ENCODE data around the gene CASP3.
"Not testable (repeated sequence)": the region's sequence is repeated elsewhere in the genome, so short reads cannot be mapped to it uniquely, and the experiment has no call there.

Gene CASP3

DNA sequence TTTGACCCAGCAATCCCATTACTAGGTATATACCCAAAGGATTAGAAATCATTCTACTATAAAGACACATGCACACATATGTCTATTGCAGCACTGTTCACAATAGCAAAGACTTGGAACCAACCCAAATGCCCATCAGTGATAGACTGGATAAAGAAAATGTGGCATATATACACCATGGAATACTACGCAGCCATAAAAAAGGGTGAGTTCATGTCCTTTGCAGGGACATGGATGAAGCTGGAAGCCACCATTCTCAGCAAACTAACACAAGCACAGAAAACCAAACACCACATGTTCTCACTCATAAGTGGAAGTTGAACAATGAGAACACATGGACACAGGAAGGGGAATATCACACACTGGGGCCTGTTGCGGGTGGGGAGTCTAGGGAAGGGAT is 41.8 kb downstream of the CASP3 start:
- DNase-seq (ENCODE audit: low read depth, low spot score); H3K4me3 ChIP-seq (ENCODE audit: low read length): not testable (repeated sequence)

DNA sequence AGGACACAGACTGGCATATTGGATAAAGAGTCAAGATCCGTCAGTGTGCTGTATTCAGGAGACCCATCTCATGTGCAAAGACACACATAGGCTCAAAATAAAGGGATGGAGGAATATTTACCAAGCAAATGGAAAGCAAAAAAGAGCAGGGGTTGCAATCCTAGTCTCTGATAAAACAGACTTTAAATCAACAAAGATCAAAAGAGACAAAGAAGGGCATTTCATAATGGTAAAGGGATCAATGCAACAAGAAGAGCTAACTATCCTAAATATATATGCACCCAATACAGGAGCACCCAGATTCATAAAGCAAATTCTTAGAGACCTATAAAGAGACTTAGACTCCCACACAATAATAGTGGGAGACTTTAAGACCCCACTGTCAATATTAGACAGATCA is 46.4 kb downstream of the CASP3 start:
- DNase-seq (ENCODE audit: low read depth, low spot score); H3K4me3 ChIP-seq (ENCODE audit: low read length): not testable (repeated sequence)

DNA sequence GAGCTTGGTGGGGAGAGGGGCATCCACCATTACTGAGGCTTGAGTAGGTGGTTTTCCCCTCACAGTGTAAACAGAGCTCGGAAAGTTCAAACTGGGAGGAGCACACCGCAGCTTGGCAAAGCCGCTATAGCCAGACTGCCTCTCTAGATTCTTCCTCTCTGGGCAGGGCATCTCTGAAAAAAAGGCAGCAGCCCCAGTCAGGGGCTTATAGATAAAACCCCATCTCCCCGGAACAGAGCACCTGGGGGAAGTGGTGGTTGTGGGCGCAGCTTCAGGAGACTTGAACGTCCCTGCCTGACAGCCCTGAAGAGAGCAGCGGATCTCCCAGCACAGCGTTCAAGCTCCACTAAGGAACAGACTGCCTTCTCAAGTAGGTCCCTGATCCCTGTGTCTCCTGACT is 48.3 kb downstream of the CASP3 start:
- peak; percentile 87 for DNase-seq (ENCODE audit: low read depth, low spot score)
- H3K4me3 ChIP-seq (ENCODE audit: low read length): peak overlapping the region; percentile 27

DNA sequence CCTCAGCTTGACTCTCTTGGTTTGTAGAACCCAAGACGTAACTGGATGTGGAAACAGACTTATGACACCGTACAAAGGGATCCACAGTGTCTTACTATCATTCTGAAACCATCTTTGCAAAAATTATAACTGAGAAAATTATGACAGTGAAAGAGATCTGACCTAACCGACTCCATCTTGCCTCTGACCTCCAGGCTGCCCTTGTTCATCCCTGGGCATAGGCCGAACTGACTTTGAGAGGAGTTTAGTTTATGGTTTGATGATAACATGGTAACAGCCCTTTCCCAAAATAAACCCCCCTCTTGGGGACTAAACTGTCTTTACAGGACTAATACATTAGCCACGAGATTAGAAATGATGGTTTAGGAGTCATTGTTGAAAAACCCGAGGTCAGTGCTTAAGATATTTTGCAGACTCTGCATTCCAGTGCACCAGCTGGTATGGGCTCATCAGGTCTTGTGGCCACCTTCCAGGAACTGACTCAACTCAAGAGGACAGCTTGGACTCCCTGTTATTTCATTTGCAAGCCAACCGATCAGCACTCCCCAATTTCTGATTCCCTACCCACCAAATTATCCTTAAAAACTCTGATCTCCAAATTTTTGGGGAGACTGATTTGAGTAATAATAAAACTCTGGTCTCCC is 49.6 kb downstream of the CASP3 start:
- no peak for DNase-seq (ENCODE audit: low read depth, low spot score)
- no peak overlapping the region for H3K4me3 ChIP-seq (ENCODE audit: low read length)

DNA sequence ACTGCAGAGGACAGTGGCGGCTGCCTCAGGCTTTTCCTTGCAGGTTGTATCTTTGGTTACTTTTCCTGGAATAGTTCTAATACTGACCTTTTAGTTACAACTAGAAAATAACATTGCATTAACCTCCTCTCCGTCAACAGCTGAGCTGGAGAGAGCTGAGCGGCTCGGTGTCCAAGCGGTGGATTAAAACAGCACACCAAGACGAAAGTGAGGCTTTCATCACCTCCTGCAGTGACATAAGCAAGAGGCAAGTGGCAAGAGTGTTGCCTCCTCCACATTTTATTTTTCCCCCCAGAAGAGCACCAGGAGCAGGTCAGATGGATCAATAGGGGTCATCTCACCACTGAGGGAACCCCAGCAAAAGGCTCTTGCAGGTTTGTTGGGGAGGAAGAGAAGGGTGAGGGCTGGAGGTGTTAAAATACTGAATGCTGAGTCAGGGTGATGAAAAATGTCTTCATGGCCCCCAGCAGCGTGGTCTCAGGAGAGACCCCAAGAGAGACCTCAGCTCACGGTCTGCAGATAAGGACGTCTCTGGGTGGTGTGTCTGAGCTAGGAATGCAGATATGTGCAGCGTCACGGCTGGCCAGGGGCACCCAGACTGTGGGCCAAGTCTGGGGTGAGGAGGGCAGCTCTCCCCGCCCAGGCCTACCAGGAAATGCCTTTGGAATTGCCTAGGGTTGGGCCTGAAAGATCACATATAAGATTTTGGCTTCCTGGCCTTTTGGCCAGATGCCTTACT is 50.3 kb downstream of the CASP3 start:
- DNase-seq (ENCODE audit: low read depth, low spot score): no peak
- H3K4me3 ChIP-seq (ENCODE audit: low read length): no peak overlapping the region

DNA sequence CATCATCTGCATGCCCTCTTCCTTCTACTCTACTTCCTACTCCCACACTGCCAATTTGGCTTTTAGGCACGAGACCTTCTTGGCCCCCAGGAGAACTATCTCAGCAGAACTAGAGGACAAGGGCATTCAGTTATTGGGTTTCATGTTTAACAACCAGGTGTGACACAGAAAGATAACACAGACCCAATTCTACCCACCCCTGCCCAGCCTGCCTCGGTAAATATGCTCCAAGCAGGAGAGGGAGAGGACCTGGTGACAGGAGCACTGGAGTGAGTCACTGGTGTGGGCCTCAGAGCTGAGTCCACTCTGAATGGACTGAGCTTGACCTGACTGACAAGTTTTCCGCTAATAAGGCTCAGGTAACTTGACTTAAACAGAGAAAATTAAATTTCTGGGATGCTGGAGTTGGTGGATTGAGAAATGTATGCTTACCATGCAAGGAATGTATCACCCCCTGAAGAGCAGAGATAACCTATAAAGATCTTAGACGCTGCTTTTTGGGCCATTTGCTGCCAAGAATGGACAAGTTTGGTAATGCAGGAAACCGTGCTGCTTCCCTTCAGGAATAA is 52.5 kb downstream of the CASP3 start:
- no peak overlapping the region for H3K4me3 ChIP-seq (ENCODE audit: low read length)
- DNase-seq (ENCODE audit: low read depth, low spot score): no peak

DNA sequence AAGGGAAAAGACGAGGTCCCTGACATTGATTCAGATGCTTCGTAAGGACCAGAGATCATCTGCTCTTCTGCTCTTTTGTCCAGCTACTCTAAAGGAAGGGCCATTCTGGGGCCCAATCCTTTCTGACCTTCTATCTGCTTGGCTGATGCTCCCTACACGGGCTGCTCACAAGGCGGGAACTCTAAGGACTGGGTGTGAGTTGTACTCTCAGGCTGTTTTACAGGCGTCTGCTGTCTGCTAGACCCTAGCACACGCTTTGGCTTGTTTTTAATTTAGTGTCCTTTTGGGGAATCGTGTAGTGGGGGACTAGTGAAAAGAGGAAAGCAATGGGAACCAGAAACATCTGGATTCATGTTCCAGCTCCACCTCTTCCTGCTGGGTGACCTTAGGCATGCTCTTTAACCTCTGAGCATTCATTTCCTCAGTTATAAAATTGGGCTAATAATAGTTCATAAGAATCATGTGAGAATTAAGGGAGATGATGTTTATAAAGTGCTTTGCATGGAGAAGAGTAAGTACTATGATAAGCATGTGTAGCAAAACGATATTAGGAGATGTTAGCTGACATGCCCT is 53.1 kb downstream of the CASP3 start:
- no peak for DNase-seq (ENCODE audit: low read depth, low spot score)
- H3K4me3 ChIP-seq (ENCODE audit: low read length): no peak overlapping the region

DNA sequence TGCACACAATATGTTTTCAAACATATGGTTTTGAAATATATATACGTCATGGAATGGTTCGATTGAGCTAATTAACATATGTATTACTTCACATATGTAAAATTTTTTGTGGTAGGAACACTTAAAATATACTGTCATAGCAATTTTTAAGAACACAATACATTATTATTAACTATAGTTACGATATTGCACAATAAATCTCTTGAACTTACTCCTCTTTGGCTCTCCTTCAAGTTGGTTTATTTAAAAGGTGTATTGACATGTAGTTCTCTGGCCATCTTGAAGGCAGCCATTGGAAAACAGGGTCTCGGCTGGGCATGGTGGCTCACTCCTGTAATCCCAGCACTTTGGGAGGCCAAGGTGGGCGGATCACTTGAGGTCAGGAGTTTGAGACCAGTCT is 53.8 kb downstream of the CASP3 start:
- no peak for DNase-seq (ENCODE audit: low read depth, low spot score)
- H3K4me3 ChIP-seq (ENCODE audit: low read length): no peak overlapping the region

DNA sequence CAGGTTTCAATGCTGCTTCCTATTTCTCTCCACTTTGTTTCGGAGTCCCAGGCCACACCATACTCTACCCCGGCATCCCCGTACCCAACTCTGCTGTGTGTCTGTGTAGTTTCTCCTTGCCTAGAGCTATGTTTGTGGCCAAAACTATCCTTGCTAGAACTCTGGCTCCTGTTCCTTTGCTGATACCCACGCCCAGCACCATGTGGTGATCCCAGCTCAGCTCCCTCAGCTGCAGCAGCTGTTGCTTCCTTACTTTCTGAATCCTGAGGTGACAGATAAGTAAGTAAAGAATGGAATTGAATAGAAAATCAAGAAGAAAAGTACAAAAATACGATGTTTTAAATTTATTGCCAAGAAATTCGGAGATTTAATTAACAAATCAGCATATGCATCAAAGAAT is 55.8 kb downstream of the CASP3 start:
- no peak overlapping the region for H3K4me3 ChIP-seq (ENCODE audit: low read length)
- no peak for DNase-seq (ENCODE audit: low read depth, low spot score)

DNA sequence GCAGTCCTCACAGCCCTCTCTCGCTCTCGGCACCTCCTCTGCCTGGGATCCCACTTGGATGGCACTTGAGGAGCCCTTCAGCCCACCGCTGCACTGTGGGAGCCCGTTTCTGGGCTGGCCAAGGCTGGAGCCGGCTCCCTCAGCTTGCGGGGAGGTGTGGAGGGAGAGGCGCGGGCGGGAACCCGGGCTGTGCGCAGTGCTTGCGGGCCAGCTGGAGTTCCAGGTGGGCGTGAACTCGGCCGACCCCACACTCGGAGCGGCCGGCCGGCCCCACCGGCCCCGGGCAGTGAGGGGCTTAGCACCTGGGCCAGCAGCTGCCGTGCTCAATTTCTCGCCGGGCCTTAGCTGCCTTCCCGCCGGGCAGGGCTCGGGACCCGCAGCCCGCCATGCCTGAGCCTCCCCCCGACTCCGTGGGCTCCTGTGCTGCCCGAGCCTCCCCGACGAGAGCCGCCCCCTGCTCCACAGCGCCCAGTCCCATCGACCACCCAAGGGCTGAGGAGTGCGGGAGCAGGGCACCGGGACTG is 57.4 kb downstream of the CASP3 start:
- H3K4me3 ChIP-seq (ENCODE audit: low read length); DNase-seq (ENCODE audit: low read depth, low spot score): not testable (repeated sequence)

DNA sequence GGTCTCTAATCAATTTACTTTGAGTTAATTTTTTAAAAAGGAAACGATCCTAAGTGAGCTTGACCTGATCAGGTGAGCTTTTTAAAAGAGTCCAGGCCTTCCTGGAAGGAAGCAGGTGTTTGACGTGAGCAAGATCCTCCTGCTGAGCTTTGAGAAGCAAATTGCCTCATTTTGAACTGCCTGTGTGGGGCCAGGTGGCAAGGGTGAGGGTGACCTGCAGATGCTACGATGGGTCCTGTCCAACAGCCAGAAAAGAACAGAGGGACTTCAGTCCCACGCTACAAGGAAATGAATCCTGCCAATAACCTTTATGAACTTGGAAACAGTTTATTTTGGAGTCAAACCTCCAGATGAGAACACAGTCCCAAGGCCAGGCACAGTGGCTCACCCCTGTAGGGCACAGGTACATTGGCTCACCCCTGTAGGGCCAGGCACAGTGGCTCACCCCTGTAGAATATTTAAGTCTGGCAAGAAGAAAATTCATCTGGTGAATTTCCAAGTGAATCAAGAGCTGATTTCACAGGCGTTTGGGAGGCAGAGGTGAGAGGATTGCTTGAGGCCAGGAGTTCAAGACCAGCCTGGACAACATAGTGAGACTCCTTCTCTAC is 58.1 kb downstream of the CASP3 start:
- no peak overlapping the region for H3K4me3 ChIP-seq (ENCODE audit: low read length)
- no peak for DNase-seq (ENCODE audit: low read depth, low spot score)

DNA sequence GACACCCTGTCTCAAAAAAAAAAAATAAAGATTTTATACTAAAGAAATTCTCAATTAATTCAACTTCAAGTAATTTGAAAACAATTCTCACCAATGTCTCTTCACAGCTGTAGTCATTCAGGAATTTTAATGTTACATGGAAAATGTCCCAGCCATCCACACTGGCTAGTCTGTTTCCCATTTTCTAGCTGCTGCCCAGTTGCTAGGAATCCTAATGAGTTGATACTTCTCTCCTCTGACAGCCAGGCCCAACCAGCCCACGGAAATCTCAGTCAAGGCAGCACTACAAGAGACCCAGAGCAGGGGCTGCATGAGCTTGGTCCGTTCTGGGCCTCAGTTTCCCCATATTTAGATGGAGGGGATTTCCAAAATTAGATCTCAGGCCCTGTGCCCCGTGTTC is 59.1 kb downstream of the CASP3 start:
- no peak overlapping the region for H3K4me3 ChIP-seq (ENCODE audit: low read length)
- no peak for DNase-seq (ENCODE audit: low read depth, low spot score)

DNA sequence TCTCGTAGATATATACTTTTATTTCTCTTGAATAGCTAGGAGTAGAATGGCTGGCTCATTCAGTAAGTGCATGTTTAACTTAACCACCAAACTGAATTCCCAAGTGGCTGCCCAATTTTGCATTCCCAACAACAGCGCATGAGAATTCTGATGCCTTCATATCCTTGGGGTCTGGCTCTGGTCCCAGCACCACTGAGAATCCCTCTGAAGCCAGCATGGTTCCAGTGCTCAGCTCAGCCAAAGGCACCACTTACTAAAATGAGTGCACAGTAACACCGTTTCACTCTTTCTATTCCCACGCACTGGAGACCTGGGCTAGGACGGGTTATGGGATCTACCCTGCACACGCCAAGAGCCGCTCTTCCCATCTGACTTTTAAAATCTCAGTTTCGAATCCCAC is 60.4 kb downstream of the CASP3 start:
- no peak for DNase-seq (ENCODE audit: low read depth, low spot score)
- H3K4me3 ChIP-seq (ENCODE audit: low read length): no peak overlapping the region

DNA sequence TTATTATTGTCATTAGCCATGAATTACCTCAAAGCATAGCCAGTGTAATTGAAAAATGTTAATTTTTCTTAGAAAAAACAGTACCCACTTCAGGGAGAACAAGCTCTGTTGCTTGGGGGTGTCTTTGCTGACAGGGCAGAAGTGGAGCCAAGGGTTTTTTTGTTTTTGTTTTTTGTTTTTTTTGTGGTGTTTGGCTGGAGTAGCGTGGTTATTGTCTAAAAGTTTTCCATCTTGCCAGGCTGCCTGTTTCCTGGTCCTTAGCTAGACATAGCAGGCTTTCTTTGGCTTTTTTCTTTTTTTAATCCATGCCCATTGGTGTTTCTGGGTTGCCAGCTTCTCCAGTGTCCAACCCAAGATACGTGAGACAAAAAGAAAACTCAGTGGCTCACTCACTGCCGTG is 61.5 kb downstream of the CASP3 start:
- no peak overlapping the region for H3K4me3 ChIP-seq (ENCODE audit: low read length)
- no peak for DNase-seq (ENCODE audit: low read depth, low spot score)

DNA sequence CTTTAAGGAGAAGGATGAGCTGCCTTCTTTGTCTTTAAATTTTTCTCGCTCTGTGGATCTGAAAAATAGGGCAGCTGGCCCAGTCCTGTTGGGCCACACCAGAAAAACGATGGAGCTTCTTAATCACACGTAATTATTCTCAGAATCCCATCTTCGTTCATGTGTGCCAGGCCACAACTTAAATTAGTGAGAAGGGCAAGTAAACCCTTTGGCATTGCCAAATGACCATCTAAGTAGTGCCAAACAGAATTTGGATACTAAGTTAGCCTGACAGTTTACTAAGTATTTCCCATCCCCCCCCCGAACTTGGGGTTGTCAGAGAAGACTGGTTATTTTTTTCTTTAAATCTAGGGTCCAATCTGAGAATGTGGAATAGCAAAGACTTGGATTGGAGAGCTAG is 62.0 kb downstream of the CASP3 start:
- H3K4me3 ChIP-seq (ENCODE audit: low read length): no peak overlapping the region

DNA sequence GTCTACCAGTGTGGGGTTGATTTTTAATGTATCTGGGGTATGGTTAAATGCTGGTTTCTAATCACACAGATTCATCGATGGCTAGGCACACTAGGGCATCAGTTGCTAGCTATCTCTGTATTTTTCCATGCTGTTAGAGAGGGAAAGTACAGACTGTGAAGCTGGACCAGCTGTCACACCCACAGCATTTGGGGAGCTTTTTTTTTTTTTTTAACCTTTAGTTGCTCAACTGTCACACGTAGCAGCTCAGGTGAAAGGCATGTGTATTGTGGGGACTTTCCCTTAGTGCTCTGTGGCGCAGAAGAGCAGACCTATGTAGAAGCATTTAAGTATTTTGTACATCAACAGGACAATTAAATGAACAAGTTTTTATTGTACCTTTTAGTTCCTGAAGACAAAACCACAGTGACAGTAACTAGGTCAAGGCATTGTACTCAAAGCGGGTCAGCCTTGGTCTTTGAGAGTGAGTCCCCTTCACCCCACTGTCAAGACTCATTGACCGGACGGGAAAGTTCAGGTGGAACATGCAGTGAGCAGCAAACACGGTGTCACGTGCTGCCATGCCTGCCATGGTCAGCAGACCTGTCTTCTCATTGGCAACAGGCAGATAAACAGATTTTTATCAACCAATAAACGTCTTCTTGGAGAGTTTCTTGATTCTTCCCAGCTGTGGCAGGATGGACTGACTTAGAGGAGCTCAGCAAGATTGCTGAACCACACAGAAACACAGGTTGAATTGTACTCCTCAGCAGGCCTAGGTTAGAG is 65.3 kb downstream of the CASP3 start:
- no peak for DNase-seq (ENCODE audit: low read depth, low spot score)
- no peak overlapping the region for H3K4me3 ChIP-seq (ENCODE audit: low read length)

More for the DNA sequence above, 62.0 kb downstream of the CASP3 start:
- no peak for DNase-seq (ENCODE audit: low read depth, low spot score)
